Measurements from ENCODE around the gene NPB.

DNA sequence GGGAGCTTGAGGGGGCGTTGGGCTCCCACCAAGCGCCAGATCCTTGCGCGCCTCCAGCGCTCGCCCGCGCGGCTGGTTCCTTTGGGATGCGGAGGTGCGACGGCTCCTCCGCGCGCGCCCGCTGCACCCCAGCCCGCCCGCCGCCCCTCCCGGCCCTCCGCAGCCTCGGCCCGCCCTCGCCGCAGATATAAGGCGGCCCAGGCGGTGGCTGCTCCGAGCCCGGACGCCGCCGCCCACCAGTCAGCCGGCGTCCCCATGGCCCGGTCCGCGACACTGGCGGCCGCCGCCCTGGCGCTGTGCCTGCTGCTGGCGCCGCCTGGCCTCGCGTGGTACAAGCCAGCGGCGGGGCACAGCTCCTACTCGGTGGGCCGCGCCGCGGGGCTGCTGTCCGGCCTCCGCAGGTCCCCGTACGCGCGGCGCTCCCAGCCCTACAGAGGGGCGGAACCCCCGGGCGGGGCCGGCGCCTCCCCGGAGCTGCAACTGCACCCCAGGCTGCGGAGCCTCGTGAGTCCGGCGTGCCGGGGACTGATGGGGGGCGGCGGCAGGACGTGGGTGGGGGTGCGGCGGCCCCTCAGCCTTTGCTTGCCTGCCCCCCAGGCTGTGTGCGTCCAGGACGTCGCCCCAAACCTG, at the start of gene NPB:
- TF ChIP-seq JUND (IDR thresholded peaks at IDR 0.05) = no peak
- TF ChIP-seq, protein P1, sequence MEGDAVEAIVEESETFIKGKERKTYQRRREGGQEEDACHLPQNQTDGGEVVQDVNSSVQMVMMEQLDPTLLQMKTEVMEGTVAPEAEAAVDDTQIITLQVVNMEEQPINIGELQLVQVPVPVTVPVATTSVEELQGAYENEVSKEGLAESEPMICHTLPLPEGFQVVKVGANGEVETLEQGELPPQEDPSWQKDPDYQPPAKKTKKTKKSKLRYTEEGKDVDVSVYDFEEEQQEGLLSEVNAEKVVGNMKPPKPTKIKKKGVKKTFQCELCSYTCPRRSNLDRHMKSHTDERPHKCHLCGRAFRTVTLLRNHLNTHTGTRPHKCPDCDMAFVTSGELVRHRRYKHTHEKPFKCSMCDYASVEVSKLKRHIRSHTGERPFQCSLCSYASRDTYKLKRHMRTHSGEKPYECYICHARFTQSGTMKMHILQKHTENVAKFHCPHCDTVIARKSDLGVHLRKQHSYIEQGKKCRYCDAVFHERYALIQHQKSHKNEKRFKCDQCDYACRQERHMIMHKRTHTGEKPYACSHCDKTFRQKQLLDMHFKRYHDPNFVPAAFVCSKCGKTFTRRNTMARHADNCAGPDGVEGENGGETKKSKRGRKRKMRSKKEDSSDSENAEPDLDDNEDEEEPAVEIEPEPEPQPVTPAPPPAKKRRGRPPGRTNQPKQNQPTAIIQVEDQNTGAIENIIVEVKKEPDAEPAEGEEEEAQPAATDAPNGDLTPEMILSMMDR (IDR thresholded peaks at IDR 0.05; ENCODE audit: low read depth, low read length, missing input control) = no peak
- TF ChIP-seq YY1 (IDR thresholded peaks at IDR 0.05) = no peak
- no peak for TF ChIP-seq SP1 (IDR thresholded peaks at IDR 0.05)
- no peak for TF ChIP-seq EGR1 (IDR thresholded peaks at IDR 0.05; ENCODE audit: low read depth in 2 of 2)

Measured in liver (tissue), 3 donors.